GM12865 (cell line): ENCODE measurements around the gene SCIN.
"Not testable (repeated sequence)": the region's sequence is repeated elsewhere in the genome, so short reads cannot be mapped to it uniquely, and the experiment has no call there.

Experiments
- DNase-seq: peaks from one replicate; pipeline ENCODE4 v3.0.0; 2010; ENCODE audit warnings: low read depth
- H3K4me3 ChIP-seq: 2 replicates; pipeline ENCODE4 v1.5.1; 2011; ENCODE audit warnings: mild to moderate bottlenecking, low read depth, low read length, control low read depth
- TF ChIP-seq, protein P1 (sequence below): IDR thresholded peaks from 2 replicates; pipeline ENCODE4 v1.5.1; 2011; ENCODE audit warnings: low read length, control low read depth, low read depth, inconsistent platforms; ENCODE audit not compliant: insufficient read depth; ENCODE audit errors: missing control alignments

Gene SCIN

DNA sequence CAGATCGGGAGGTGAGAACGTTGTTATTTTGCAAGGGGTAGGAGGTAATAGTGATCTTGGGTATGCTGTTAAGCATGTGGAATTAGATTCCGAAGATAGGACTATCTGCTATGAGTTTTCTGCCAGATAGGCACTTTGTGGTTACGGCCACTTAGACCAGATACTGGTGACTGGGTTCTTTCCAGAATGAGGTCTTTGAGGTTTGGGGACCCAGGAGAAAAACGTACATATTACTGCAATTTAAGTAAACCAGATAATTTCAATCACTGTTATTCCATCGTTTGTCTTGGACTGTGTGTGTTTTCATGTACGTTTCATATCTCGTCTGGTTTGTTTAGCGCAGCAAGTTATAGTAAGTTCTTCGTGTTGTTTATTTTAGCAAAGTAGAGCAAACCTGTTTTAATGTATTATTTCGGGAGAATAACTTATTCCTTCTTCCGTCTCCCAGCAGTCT is 117.2 kb downstream of the SCIN start:
- TF ChIP-seq, protein P1, sequence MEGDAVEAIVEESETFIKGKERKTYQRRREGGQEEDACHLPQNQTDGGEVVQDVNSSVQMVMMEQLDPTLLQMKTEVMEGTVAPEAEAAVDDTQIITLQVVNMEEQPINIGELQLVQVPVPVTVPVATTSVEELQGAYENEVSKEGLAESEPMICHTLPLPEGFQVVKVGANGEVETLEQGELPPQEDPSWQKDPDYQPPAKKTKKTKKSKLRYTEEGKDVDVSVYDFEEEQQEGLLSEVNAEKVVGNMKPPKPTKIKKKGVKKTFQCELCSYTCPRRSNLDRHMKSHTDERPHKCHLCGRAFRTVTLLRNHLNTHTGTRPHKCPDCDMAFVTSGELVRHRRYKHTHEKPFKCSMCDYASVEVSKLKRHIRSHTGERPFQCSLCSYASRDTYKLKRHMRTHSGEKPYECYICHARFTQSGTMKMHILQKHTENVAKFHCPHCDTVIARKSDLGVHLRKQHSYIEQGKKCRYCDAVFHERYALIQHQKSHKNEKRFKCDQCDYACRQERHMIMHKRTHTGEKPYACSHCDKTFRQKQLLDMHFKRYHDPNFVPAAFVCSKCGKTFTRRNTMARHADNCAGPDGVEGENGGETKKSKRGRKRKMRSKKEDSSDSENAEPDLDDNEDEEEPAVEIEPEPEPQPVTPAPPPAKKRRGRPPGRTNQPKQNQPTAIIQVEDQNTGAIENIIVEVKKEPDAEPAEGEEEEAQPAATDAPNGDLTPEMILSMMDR = no peak
- no peak for DNase-seq
- peak overlapping the region; percentile 93 for H3K4me3 ChIP-seq

DNA sequence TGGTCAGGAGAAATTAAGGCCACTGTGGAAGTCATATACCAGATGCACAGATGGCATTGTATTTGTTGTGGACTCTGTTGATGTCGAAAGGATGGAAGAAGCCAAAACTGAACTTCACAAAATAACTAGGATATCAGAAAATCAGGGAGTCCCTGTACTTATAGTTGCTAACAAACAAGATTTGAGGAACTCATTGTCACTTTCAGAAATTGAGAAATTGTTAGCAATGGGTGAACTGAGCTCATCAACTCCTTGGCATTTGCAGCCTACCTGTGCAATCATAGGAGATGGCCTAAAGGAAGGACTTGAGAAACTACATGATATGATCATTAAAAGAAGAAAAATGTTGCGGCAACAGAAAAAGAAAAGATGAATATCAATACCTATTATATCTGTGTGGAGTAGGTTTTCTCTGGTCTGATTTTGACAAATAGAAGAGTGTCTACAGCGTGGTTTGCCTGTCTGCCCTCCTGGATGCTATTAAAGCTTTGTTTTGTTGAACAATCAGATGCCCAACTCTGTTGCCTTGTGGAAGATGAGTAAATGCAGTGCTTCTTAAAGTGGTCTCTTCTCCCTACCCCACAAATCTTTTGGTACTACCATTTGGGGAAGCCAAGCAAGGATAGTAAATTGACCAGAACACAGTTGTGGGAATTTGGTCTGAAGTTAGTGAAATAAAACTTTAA is 118.1 kb downstream of the SCIN start:
- H3K4me3 ChIP-seq, DNase-seq: not testable (repeated sequence)

DNA sequence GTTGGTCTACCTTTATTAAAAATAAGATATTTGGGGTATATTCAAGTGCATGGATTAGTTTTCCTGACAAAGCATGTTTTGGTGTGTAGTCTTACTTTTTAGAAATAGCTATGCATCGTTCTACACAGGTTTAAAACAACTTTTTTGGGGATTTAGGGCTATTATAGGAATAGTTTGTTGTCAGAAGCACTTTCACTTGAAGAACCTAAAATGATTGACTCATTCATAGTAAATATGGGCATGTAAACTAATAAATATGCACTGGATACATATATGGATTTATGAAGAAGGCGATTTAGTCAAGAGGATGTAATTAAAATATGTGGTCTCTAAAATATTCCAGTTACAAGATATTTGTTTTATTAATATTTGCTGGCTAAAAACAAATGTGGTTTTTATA is 118.9 kb downstream of the SCIN start:
- no peak overlapping the region for H3K4me3 ChIP-seq
- TF ChIP-seq, protein P1 = no peak
- DNase-seq = no peak

DNA sequence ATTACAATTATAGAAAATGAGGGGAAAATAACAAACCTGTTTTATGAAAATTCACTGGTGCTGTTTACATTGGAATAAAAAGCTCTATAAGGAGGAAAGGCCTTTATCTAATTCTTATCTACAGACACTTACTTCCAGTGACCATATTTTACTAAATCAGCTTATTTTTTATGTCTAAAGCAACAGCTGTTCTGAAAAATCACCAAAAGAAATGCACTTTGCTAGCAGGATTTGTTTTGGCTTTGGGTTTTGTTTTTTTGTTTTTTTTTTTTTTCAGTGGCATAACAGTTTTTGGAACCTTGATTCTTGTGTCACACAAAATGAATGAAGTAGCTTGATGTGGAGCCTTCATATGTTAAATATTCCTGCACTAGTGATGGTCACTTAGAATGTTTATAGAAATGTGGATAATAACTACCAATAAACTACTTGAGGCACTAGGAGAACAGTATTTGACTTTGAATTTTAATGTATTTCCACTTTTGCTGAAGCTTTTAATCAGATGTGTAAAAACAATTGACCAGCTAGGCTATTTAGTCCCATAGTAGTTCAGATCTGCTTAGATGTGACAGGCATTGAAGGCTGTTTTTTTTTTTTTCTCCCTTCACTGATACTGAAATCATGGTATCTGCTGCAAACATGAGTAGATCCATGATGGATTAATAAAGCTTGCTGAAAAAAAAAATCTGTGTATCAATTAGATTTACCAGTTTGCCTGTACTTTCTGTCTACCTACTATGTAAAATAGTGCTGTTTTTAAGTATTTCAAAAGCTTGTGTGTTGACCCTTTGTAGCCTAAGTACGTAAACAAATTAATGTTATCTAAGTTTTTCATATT is 119.7 kb downstream of the SCIN start:
- no peak overlapping the region for H3K4me3 ChIP-seq
- TF ChIP-seq, protein P1 = no peak
- no peak for DNase-seq

DNA sequence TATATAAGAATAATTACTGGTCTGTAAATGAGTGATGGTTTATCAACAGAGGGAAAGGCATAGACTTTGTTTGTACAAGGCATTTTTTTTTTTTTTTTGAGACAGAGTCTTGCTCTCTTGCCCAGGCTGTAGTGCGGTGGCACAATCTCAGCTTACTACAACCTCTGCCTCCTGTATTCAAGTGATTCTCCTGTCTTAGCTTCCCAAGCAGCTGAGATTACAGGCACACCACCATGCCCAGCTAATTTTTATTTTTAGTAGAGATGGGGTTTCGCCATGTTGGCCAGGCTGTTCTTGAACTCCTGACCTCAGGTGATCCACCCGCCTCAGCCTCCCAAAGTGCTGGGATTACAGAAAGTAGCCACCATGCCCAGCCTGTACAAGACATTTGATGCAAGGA is 120.9 kb downstream of the SCIN start:
- H3K4me3 ChIP-seq, DNase-seq: not testable (repeated sequence)

DNA sequence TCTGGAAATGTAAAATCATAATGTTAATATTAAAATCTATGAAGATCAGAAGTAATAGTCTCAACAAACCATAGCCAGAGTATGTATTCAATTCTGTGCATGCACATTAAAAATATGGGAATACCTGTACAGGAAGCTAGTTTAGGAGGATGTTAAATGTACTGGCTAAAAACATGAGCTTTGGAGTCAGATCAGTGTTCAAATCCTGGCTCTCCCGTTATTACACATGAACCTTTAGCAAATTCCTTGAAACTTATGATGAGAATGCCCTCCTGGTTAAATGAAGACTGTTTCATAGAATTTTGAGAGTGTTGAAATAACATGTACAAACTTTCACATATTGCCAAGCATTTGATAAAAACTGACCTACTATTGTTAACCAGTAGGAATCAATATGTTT is 121.5 kb downstream of the SCIN start:
- DNase-seq = no peak

DNA sequence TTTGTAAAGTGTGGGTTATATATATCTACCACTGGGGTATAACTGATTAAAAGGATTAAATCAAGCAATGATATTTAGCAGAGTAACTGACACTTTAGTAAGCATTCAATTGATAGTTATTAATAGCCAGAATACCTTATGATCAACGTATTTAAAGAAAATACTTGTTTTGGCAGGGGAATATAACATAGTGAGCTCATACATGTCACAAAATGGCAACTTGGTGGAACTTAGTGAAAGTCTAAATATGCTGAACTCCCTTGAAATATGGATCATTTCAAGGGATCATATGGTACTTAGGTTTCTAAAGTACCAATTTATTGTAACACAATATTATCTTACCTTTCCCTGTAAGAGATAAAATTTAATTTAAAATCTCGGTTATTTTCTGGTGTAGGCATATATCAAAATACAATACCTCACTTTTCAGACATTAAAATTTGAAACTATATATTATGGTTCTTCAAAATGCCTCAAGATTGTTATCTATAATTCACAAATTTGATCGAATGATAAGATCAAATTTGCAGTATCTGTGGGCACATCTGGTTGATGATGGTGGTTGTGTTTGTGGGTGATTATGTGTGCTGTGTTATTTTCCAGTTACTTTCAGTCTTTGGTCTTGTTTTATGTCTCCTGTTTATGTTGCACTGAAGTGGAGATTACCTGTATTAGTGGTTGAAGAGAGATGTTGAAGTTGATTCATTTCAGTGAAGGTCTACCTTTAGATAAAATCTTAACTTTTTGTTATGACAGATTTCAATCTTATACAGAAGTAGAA is 122.1 kb downstream of the SCIN start:
- H3K4me3 ChIP-seq = no peak overlapping the region
- TF ChIP-seq, protein P1 = no peak
- DNase-seq = no peak

More for the DNA sequence above, 121.5 kb downstream of the SCIN start:
- H3K4me3 ChIP-seq = no peak overlapping the region
- TF ChIP-seq, protein P1 = no peak
